Left renal cortex interstitium (tissue), 4 donors: ENCODE measurements around the gene POLR1H. TPM values are rescaled to one million over a fixed set of nuclear protein-coding genes. Genes with fewer than 3 reads are reported as not detected.
A peak's percentile ranks its signal among the peaks of the same experiment; 100 is the strongest.

Experiments
- DNase-seq, 4 donors: peaks; one replicate each; pipeline ENCODE4 v3.0.0-alpha.2; 2013; ENCODE audit warnings: low read depth in 4 of 4, low spot score in 2 of 4, missing footprints in 1 of 4
- polyA plus RNA-seq, 4 donors: library from polyadenylated mRNA; unstranded; fragments of 120-200 nt; gene quantifications; one replicate each; pipeline ENCODE4 v1.2.1, GENCODE V29; 2013; ENCODE audit not compliant: insufficient read length in 4 of 4

Gene POLR1H
- polyA plus RNA-seq, 4 donors, result 32.7 to 45.6 (median 40.1) TPM

GRCh38 chr6:30061858-30062458 lies 893 bp downstream of the POLR1H start:
- DNase-seq, result no peak

DNA sequence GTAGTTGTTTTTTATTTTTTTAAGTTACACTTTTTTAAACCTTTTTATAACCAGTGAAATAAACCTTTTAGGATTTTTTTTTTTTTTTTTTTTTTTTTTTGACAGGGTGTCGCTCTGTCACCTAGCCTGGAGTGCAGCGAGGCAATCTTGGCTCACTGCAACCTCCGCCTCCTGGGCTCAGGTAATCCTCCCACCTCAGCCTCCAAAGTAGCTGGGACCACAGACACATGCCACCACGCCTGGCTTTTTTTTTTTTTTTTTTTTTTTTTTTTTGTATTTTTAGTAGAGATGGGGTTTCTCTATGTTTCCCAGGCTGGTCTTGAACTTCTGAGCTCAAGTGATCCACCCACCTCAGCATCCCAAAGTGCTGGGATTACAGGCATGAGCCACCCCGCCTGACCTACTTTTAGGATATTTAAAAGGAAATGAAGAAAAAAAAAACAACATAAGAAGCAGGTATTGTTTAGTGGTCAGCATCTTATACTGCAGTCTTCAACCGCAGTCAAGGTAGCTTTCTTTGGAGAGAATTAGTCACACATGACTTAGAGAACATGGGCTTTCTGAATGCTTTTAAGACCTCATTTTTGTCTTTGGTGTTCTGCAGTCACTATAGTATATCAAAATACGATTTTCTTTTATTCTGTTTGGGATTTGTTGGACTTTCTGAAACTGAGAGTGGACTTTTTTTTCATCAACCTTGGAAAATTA lies 1.6 kb downstream of the POLR1H start:
- DNase-seq, result no peak

DNA sequence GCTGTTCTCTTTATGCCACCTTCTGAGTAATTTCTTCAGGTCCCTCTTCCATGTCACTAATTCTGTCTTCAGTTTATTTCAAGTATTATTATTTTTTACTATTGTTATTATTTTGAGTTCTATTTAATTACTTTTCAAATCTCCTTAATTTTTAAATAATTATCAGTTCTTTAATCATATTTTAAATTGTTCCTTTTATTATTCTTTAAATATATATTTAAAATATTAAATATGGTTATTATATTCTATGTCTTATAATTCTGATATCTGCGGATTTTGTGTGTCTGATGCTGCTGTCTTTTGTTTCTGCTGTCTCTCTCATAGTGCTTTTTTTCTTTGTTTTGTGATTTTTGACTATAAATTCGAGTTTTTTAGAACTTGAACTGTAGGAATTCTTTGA lies 2.2 kb downstream of the POLR1H start:
- no peak for DNase-seq

- DNase-seq, result no peak
Measured at GRCh38 chr6:30066082-30066481, 5.0 kb downstream of the POLR1H start.

GRCh38 chr6:30066577-30067459 lies 5.8 kb downstream of the POLR1H start, which contains the start of gene PPP1R11:
TSS of gene PPP1R11 (plus strand) at chr6:30067198. CDS start at chr6:30067411, 213 bp downstream.
- peak; percentile 96 to 99 (median 98) for DNase-seq

DNA sequence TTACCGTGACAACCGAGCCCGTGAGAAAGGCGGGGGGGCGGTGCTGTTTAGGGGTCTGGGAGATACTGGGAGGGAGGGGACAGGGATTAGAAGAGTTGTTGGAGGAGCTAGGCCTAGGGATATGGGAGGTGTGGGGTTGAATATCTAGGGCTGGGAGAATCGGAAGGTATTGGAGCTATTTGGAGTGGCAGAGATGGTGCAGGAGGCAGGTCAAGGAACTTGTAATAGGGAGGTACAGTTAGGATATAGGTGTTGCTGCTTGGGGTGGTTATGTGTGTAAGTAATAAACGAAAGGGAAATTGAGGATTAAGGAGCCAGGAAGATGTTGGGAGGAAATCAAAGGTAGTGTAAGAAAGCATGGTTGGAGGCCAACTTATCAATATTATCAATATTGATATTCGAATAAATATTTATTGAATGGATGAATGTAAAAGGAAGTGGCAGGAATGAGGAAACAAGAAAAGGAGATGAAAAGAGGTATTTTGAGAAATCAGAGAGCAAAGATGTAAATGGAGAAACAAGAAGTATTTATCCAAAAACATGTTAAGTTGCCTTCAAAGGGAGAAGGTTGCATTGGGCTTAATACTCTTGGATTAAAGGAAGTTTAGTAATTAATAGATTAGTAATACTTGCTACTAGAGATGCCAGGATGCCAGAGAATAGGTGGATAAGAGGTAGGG lies 6.5 kb downstream of the POLR1H start:
- DNase-seq, result no peak

- DNase-seq, result no peak
Measured at GRCh38 chr6:30071081-30071818, 10.2 kb downstream of the POLR1H start.

GRCh38 chr6:30071858-30072257 lies 10.8 kb downstream of the POLR1H start:
- DNase-seq, result no peak

DNA sequence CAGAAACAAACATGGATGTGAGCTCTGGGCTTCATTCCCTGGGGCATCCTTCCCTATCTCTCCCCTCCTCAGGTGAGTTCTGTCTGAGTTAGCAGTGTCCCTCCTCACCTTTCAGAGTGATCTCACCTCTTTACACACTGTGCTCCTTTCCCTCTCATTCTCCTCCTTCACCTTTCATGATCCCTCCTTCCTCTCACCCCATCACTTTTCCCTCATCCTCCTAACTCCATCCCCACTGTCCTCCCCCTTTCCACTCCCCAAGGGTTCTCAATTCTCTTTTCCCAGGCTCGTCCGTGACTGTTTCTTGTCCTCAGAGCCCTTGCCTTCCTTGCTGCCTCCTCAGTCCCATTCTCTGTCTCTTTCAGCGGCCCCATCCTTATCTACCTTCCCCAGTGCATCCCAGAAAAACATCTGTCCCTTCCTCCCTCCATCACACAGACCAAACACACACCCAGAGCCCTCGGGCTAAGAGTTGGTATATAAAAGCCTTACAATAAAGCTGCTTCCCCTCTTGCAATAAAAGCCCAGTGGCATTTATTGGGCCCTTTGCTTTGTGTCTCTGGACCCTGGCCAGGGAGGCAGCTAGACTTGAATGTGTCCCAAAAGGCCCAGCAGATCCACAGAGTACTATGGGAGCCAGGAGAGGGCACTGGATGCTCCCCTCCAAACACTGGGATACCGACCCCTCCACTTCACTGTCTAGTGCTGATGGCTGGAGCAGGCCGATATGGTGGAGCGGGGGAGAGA lies 12.6 kb downstream of the POLR1H start:
- no peak for DNase-seq

GRCh38 chr6:30074331-30075093 lies 13.4 kb downstream of the POLR1H start:
- DNase-seq, result no peak

DNA sequence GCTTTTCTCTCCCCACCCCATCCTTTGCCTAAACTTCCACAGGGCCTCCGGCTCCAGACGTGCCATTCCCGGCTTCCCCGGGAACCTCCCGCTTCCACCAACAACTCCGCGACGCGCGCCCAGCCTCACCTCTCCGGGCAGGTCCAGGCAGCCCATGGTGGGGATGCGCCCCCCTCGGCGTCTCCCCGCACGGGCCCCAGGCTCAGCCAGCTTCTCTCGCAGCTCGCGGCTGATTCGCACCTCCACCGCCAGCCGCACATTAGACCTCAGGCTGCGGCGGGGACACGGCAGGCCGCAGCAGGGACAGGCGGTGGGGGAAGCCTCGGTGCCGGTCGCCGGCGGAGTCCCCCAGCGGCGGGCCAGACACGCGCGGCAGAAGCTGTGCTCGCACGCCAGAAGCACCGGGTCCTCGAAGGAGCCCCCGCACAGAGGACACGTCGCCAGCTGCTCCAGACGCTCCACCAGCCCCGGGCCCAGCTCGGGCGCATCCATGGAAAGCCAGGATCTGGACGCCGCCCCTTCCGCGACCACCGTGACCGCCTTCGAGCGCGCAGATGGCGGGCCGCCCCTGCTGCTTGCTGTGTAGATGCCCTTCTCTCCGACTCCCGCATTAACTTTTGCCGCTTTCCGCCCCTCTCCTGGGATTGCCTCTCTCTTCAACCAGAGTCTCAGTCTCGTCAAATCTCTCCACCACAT lies 14.2 kb downstream of the POLR1H start, which contains the start of gene RNF39:
RNF39 (minus strand) TSS at position 676 of the 696 bp plus-strand sequence; CDS start at position 492, 184 bp downstream.
- DNase-seq, result no peak

DNA sequence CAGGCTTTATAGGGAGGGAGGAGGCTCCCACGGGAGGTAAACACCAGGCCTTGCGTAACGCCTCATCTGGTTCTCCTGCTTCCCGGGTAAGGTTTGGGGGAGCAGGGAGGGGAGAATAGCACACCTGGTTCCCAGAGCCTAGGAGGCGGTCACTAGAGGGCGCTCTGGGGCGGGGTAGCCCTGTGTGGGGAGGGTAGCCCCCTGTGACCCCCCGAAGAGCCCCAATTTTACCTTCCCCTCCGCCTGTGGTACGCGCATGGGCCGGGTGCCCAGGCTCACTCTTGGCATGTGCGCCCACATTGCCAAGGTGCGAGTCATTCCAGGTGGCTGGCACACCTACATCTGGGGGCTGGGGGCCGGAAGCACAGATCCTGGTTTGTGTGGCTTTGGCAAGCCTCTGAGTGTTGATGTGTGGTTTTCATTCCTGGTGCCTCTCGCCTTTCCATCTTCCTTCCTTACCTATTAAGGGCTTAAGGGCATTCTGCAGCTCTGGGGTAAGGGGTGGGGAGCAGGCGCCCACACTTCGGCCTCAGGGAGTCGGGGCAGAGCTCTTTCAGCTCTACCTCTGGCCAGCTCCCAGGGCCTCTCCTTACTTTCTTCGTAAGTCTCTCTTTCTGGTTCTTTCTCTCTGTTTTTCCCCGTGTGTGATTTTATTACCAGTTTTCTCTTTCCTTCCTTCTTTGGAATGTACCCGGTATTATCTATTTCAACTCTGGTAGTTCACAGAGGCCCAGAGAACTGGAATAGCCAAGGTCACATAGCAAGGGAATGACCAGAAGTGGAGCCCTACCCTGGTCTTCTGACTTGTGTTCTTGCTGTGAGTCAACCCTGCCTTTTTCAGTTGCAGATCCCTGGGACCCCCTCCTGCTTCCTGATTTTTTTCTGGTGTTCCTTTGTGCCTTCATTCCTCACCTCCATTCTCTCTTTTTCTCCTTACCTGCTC lies 15.0 kb downstream of the POLR1H start:
- DNase-seq, result no peak

DNA sequence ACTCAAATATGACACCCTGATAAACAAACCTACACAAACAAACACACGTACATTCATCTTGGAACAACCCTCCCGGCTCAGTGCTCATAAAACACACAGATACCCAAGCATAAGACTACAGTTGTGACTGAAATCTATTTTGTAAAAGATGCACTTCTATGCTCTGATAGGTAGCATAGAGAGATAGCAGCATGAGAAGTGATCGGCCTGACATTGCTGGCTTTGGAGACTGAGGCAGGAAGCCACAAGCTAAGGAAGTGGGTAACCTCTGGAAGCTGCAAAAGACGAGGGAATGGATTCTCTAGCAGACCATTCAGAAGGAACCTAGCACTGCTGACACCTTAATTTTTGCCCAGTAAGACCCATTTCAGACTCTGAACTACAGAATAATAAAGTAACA lies 16.2 kb downstream of the POLR1H start:
- no peak for DNase-seq

DNA sequence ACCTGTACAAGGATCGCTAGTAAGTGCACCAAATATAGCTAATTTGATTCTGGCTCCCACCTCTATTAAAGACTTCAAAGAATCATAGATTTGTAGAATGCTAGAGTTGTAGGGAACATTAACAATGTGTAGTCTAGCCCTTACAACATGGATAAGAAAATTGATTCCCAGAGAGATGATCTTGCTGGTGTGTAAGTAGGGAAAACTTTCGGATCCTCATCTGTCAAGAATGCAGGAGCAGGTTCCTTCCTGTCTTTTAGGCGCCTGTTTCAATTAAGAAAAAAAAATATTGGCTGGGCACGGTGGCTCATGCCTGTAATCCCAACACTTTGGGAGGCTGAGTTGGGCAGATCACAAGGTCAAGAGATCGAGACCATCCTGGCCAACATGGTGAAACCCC lies 26.8 kb downstream of the POLR1H start:
- no peak for DNase-seq

- DNase-seq, result no peak
Measured at GRCh38 chr6:30091577-30092381, 30.7 kb downstream of the POLR1H start.
